SU-DHL-6 (cell line): ENCODE measurements around the gene NT5DC3.

Experiments
- H2AFZ ChIP-seq: fragments of 200-600 bp; sonication (generic); 2 replicates; pipeline ENCODE4 v1.6.1; 2014; ENCODE audit warnings: low read depth, mild to moderate bottlenecking, moderate library complexity, mixed read lengths, antibody characterized with exemption, low read length; ENCODE audit not compliant: severe bottlenecking
- H3F3A ChIP-seq: fragments of 200-600 bp; shearing (Covaris generic); 2 replicates; pipeline ENCODE4 v1.6.0; 2016; ENCODE audit warnings: antibody characterized with exemption, mild to moderate bottlenecking; ENCODE audit not compliant: insufficient read depth
- H3K27ac ChIP-seq: fragments of 200-600 bp; sonication (generic); 2 replicates; pipeline ENCODE4 v1.5.1; 2016; ENCODE audit warnings: low read depth, mild to moderate bottlenecking, low read length, moderate library complexity, mixed read lengths
- H3K27me3 ChIP-seq: fragments of 200-600 bp; sonication (generic), shearing (Covaris generic); 2 replicates; pipeline ENCODE4 v1.6.0; 2014; ENCODE audit warnings: mild to moderate bottlenecking, low read length
- H3K36me3 ChIP-seq: fragments of 200-600 bp; sonication (generic); 2 replicates; pipeline ENCODE4 v1.6.1; 2014; ENCODE audit warnings: mild to moderate bottlenecking, low read length, mixed read lengths
- H3K4me2 ChIP-seq: fragments of 300-600, 200-600 bp; shearing (Covaris generic), sonication (generic); 2 replicates; pipeline ENCODE4 v1.6.0; 2014; ENCODE audit warnings: low read length, low read depth, mild to moderate bottlenecking; ENCODE audit not compliant: poor library complexity, severe bottlenecking
- H3K4me3 ChIP-seq: fragments of 200-600 bp; sonication (generic); 2 replicates; pipeline ENCODE4 v1.5.1; 2014; ENCODE audit warnings: antibody characterized with exemption, low read length, mild to moderate bottlenecking, mixed read lengths; ENCODE audit not compliant: insufficient read depth, poor library complexity, severe bottlenecking
- H3K79me2 ChIP-seq: fragments of 200-600 bp; sonication (generic); 2 replicates; pipeline ENCODE4 v1.6.1; 2014; ENCODE audit warnings: mild to moderate bottlenecking, low read length, moderate library complexity; ENCODE audit not compliant: insufficient read depth
- H3K9ac ChIP-seq: fragments of 200-600 bp; sonication (generic); 2 replicates; pipeline ENCODE4 v1.7.0; 2014; ENCODE audit warnings: mild to moderate bottlenecking, low read length
- H3K9me2 ChIP-seq: fragments of 200-600 bp; sonication (generic); replicated peaks from 2 replicates; pipeline ENCODE4 v1.6.1; 2014; ENCODE audit warnings: low read length; ENCODE audit not compliant: insufficient read depth
- H3K9me3 ChIP-seq: fragments of 200-600 bp; sonication (generic); 2 replicates; pipeline ENCODE4 v1.6.1; 2014; ENCODE audit warnings: low read length, mixed read lengths; ENCODE audit not compliant: insufficient read depth
- H4K20me1 ChIP-seq: fragments of 200-600 bp; sonication (generic); 2 replicates; pipeline ENCODE4 v1.6.1; 2014; ENCODE audit warnings: low read depth, mild to moderate bottlenecking, antibody characterized with exemption, low read length, moderate library complexity, mixed read lengths
- EZH2phosphoT487 ChIP-seq: fragments of 200-600 bp; sonication (generic), shearing (Covaris generic); conservative IDR thresholded peaks from 2 replicates; pipeline ENCODE4 v1.6.1; 2018; ENCODE audit warnings: mild to moderate bottlenecking, antibody characterized with exemption, low read length, moderate library complexity, mixed read lengths
- TF ChIP-seq, protein P1 (sequence below): fragments of 200-600 bp; sonication (generic); IDR thresholded peaks from one replicate; pipeline ENCODE4 v1.5.1; 2017; ENCODE audit warnings: antibody characterized with exemption, mild to moderate bottlenecking, low read length, moderate library complexity; ENCODE audit not compliant: insufficient read depth, poor library complexity, severe bottlenecking

The NT5DC3 gene

DNA sequence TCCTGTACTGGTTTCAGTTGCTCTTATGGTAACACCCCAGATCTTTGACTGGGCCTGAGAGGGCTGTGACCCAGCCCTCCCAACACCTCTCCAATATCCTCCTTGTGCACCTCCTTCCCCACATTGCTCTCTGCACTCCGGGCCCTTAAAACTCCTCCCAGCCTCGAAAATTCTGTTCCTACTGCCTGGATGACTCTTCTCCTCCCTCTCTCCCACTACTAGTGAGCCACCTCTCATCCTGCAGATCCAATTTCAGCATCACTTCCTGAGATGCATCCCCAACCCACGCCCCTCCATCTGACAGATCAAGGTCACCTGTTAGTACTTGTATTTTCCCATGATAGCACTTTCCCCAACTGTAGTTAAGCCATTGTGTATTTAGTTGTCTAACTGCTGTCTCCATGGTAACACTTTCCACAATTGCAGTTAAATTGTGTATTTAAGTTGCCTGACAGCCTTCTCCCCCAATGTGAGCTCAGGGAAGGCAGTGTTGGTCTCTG lies 11.5 kb upstream of the NT5DC3 start:
- H3K9me2 ChIP-seq = no peaks in the 10 kb centered on the region
- H3K36me3 ChIP-seq = no peaks in the 10 kb centered on the region
- no peak overlapping the region for H3K27ac ChIP-seq
- no peaks in the 10 kb centered on the region for H3K9me3 ChIP-seq
- H3K4me3 ChIP-seq = no peak overlapping the region
- H3F3A ChIP-seq = no peaks in the 10 kb centered on the region
- H2AFZ ChIP-seq = no peak overlapping the region
- no peak overlapping the region for H3K9ac ChIP-seq
- no peak for TF ChIP-seq EZH2phosphoT487
- TF ChIP-seq, protein P1, sequence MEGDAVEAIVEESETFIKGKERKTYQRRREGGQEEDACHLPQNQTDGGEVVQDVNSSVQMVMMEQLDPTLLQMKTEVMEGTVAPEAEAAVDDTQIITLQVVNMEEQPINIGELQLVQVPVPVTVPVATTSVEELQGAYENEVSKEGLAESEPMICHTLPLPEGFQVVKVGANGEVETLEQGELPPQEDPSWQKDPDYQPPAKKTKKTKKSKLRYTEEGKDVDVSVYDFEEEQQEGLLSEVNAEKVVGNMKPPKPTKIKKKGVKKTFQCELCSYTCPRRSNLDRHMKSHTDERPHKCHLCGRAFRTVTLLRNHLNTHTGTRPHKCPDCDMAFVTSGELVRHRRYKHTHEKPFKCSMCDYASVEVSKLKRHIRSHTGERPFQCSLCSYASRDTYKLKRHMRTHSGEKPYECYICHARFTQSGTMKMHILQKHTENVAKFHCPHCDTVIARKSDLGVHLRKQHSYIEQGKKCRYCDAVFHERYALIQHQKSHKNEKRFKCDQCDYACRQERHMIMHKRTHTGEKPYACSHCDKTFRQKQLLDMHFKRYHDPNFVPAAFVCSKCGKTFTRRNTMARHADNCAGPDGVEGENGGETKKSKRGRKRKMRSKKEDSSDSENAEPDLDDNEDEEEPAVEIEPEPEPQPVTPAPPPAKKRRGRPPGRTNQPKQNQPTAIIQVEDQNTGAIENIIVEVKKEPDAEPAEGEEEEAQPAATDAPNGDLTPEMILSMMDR = no peak
- H3K27me3 ChIP-seq = no peaks in the 10 kb centered on the region
- no peaks in the 10 kb centered on the region for H4K20me1 ChIP-seq
- no peak overlapping the region for H3K4me2 ChIP-seq
- no peaks in the 10 kb centered on the region for H3K79me2 ChIP-seq

DNA sequence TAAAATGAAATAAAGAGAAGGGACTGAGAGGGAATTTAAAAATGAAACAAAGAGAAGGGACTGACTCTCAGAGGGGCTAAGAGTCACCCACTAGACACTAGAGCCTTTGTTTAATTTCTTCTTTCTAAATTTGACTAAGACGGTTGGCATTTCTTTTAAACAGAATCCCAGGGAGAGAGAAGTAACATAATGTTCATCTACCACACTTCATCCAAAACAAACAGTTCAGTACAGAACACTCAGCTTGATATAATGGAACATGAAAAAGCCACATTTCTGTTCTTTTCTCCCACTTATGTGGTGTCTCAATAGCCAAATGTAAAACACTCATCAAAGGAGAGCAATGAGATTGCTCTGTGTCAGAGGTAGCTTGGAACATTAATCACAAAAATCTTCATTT lies 10.1 kb upstream of the NT5DC3 start:
- Histone ChIP-seq H3K79me2 (no peaks in the 10 kb centered on the region), H2AFZ (no peak overlapping the region), H3K27me3 (no peaks in the 10 kb centered on the region), H3K36me3 (no peaks in the 10 kb centered on the region), H3K4me2 (no peak overlapping the region), H3K27ac (no peak overlapping the region), H3K9ac (no peak overlapping the region), H3F3A (no peaks in the 10 kb centered on the region), H3K9me3 (no peaks in the 10 kb centered on the region), H4K20me1 (no peaks in the 10 kb centered on the region), H3K9me2 (no peaks in the 10 kb centered on the region), H3K4me3 (no peak overlapping the region)
- TF ChIP-seq, protein P1 = no peak
- no peak for TF ChIP-seq EZH2phosphoT487

DNA sequence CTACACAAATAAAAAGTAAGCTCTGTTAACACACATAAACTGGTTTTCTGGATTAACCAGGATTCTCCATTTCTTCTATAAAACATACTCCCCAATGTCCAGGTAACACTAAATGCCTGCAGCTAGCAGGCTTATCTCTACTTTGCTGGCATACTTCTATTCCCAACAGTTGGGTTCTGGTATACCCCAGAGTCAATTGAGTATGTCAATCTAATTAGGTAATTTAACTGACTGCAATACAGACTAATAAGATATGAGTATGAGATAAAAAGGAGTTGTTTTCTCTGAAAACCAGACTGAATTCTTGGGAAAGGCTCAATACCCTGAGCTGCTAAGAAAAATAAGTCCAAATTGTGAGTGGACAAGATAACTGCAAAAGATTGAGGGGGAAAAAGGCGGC lies 9.4 kb upstream of the NT5DC3 start:
- Histone ChIP-seq H3K79me2 (no peaks in the 10 kb centered on the region), H3K4me2 (no peak overlapping the region), H3K36me3 (no peaks in the 10 kb centered on the region), H3K4me3 (no peak overlapping the region), H4K20me1 (no peaks in the 10 kb centered on the region), H3K9me2 (no peaks in the 10 kb centered on the region), H3K9me3 (no peaks in the 10 kb centered on the region), H2AFZ (no peak overlapping the region), H3K27me3 (no peaks in the 10 kb centered on the region), H3K27ac (no peak overlapping the region), H3K9ac (no peak overlapping the region), H3F3A (no peaks in the 10 kb centered on the region)
- no peak for TF ChIP-seq EZH2phosphoT487
- TF ChIP-seq, protein P1 = no peak
